SU-DHL-6 (cell line): ENCODE measurements around the gene MS4A3.

Experiments used
- H2AFZ ChIP-seq: fragments of 200-600 bp; sonication (generic); 2 replicates; pipeline ENCODE4 v1.6.1; 2014; ENCODE audit warnings: low read depth, mild to moderate bottlenecking, moderate library complexity, mixed read lengths, antibody characterized with exemption, low read length; ENCODE audit not compliant: severe bottlenecking
- H3F3A ChIP-seq: fragments of 200-600 bp; shearing (Covaris generic); 2 replicates; pipeline ENCODE4 v1.6.0; 2016; ENCODE audit warnings: antibody characterized with exemption, mild to moderate bottlenecking; ENCODE audit not compliant: insufficient read depth
- H3K27ac ChIP-seq: fragments of 200-600 bp; sonication (generic); 2 replicates; pipeline ENCODE4 v1.5.1; 2016; ENCODE audit warnings: low read depth, mild to moderate bottlenecking, low read length, moderate library complexity, mixed read lengths
- H3K27me3 ChIP-seq: fragments of 200-600 bp; sonication (generic), shearing (Covaris generic); 2 replicates; pipeline ENCODE4 v1.6.0; 2014; ENCODE audit warnings: mild to moderate bottlenecking, low read length
- H3K36me3 ChIP-seq: fragments of 200-600 bp; sonication (generic); 2 replicates; pipeline ENCODE4 v1.6.1; 2014; ENCODE audit warnings: mild to moderate bottlenecking, low read length, mixed read lengths
- H3K4me2 ChIP-seq: fragments of 300-600, 200-600 bp; shearing (Covaris generic), sonication (generic); 2 replicates; pipeline ENCODE4 v1.6.0; 2014; ENCODE audit warnings: low read length, low read depth, mild to moderate bottlenecking; ENCODE audit not compliant: poor library complexity, severe bottlenecking
- H3K4me3 ChIP-seq: fragments of 200-600 bp; sonication (generic); 2 replicates; pipeline ENCODE4 v1.5.1; 2014; ENCODE audit warnings: antibody characterized with exemption, low read length, mild to moderate bottlenecking, mixed read lengths; ENCODE audit not compliant: insufficient read depth, poor library complexity, severe bottlenecking
- H3K79me2 ChIP-seq: fragments of 200-600 bp; sonication (generic); 2 replicates; pipeline ENCODE4 v1.6.1; 2014; ENCODE audit warnings: mild to moderate bottlenecking, low read length, moderate library complexity; ENCODE audit not compliant: insufficient read depth
- H3K9ac ChIP-seq: fragments of 200-600 bp; sonication (generic); 2 replicates; pipeline ENCODE4 v1.7.0; 2014; ENCODE audit warnings: mild to moderate bottlenecking, low read length
- H3K9me2 ChIP-seq: fragments of 200-600 bp; sonication (generic); replicated peaks from 2 replicates; pipeline ENCODE4 v1.6.1; 2014; ENCODE audit warnings: low read length; ENCODE audit not compliant: insufficient read depth
- H3K9me3 ChIP-seq: fragments of 200-600 bp; sonication (generic); 2 replicates; pipeline ENCODE4 v1.6.1; 2014; ENCODE audit warnings: low read length, mixed read lengths; ENCODE audit not compliant: insufficient read depth
- H4K20me1 ChIP-seq: fragments of 200-600 bp; sonication (generic); 2 replicates; pipeline ENCODE4 v1.6.1; 2014; ENCODE audit warnings: low read depth, mild to moderate bottlenecking, antibody characterized with exemption, low read length, moderate library complexity, mixed read lengths
- EZH2phosphoT487 ChIP-seq: fragments of 200-600 bp; sonication (generic), shearing (Covaris generic); conservative IDR thresholded peaks from 2 replicates; pipeline ENCODE4 v1.6.1; 2018; ENCODE audit warnings: mild to moderate bottlenecking, antibody characterized with exemption, low read length, moderate library complexity, mixed read lengths
- TF ChIP-seq, protein P1 (sequence below): fragments of 200-600 bp; sonication (generic); IDR thresholded peaks from one replicate; pipeline ENCODE4 v1.5.1; 2017; ENCODE audit warnings: antibody characterized with exemption, mild to moderate bottlenecking, low read length, moderate library complexity; ENCODE audit not compliant: insufficient read depth, poor library complexity, severe bottlenecking

Gene MS4A3

DNA sequence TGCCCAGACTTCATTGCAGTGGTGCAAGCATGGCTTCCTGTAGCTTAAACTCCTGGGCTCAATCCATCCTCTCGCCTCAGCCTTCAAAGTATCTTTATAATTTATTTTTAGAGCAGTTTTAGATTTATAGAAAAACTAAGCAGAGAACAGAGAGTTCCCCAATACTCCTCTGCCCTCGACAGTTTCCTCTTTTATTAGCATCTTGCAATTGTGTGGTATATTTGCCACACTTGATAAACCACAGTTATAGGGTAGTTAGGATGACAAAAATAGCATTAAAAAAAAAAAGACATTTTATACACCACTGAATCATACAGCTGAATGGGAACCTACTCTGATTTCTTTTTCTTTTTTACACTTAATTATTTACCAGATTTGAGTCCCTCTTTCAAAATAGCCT lies 63.2 kb downstream of the MS4A3 start:
- H3K4me2 ChIP-seq: no peak overlapping the region
- no peak overlapping the region for H2AFZ ChIP-seq
- H3K9me3 ChIP-seq: no peaks in the 10 kb centered on the region
- no peaks in the 10 kb centered on the region for H3K9me2 ChIP-seq
- no peak overlapping the region for H3K27ac ChIP-seq
- no peaks in the 10 kb centered on the region for H3F3A ChIP-seq
- TF ChIP-seq, protein P1, sequence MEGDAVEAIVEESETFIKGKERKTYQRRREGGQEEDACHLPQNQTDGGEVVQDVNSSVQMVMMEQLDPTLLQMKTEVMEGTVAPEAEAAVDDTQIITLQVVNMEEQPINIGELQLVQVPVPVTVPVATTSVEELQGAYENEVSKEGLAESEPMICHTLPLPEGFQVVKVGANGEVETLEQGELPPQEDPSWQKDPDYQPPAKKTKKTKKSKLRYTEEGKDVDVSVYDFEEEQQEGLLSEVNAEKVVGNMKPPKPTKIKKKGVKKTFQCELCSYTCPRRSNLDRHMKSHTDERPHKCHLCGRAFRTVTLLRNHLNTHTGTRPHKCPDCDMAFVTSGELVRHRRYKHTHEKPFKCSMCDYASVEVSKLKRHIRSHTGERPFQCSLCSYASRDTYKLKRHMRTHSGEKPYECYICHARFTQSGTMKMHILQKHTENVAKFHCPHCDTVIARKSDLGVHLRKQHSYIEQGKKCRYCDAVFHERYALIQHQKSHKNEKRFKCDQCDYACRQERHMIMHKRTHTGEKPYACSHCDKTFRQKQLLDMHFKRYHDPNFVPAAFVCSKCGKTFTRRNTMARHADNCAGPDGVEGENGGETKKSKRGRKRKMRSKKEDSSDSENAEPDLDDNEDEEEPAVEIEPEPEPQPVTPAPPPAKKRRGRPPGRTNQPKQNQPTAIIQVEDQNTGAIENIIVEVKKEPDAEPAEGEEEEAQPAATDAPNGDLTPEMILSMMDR: no peak
- TF ChIP-seq EZH2phosphoT487: no peak
- H3K4me3 ChIP-seq: no peak overlapping the region
- no peaks in the 10 kb centered on the region for H3K36me3 ChIP-seq
- no peaks in the 10 kb centered on the region for H4K20me1 ChIP-seq
- no peak overlapping the region for H3K9ac ChIP-seq
- H3K27me3 ChIP-seq: no peaks in the 10 kb centered on the region
- H3K79me2 ChIP-seq: no peaks in the 10 kb centered on the region
